ENCODE results near the gene LEUTX. TPM values are rescaled to one million over a fixed set of nuclear protein-coding genes. Genes with fewer than 3 reads are reported as not detected.

The LEUTX gene
- not detected in 2 replicates for total RNA-seq

GRCh38 chr19:39778763-39779162 is at the start of gene LEUTX:
TSS of gene LEUTX (plus strand) at chr19:39778854. CDS start at chr19:39778921, 67 bp downstream.

GRCh38 chr19:39737891-39738290 is 40.8 kb upstream of the LEUTX start, which contains the start of gene CLC:
TSS of gene CLC (minus strand) at chr19:39738029. CDS start at chr19:39737952, 77 bp downstream.

GRCh38 chr19:39833464-39834286 is 55.0 kb downstream of the LEUTX start, which contains the start of gene DYRK1B:
TSS of gene DYRK1B (minus strand) at chr19:39834162. CDS start at chr19:39831867, 2,295 bp downstream.

Other genes starting within 250 kb of the LEUTX start
- gene EID2B, start 246.0 kb upstream of the LEUTX start, total RNA-seq = 4.5 and 7.5 TPM in 2 replicates
- gene EID2, start 238.7 kb upstream of the LEUTX start, total RNA-seq = 10.2 and 16.3 TPM in 2 replicates
- not detected in 2 replicates for gene LGALS13, start 176.3 kb upstream of the LEUTX start, total RNA-seq
- not detected in 2 replicates for gene LGALS16, start 122.9 kb upstream of the LEUTX start, total RNA-seq
- not detected in 2 replicates for gene LGALS14, start 74.4 kb upstream of the LEUTX start, total RNA-seq
- not detected in 2 replicates for gene CLC, start 40.8 kb upstream of the LEUTX start, total RNA-seq
- 6.6 and 11.1 TPM in 2 replicates for gene DYRK1B, start 55.3 kb downstream of the LEUTX start, total RNA-seq
- gene FBL, start 67.5 kb downstream of the LEUTX start, total RNA-seq = 284 and 485 TPM in 2 replicates
- 0.11 and 2.1 TPM in 2 replicates for gene FCGBP, start 155.8 kb downstream of the LEUTX start, total RNA-seq
- gene PSMC4, start 192.3 kb downstream of the LEUTX start, total RNA-seq = 117 and 166 TPM in 2 replicates
- 5.4 and 8.2 TPM in 2 replicates for gene ZNF546, start 218.2 kb downstream of the LEUTX start, total RNA-seq

Measured in uterine smooth muscle cell (primary cell).